HG03064 (cell line): ENCODE results near the gene SVOPL.

Experiments
- ATAC-seq: cut with Tn5 transposase; IDR thresholded peaks from one replicate; pipeline ENCODE4 v1.9.1; 2021; ENCODE audit warnings: low read depth; ENCODE audit not compliant: unreplicated experiment

SVOPL gene

DNA sequence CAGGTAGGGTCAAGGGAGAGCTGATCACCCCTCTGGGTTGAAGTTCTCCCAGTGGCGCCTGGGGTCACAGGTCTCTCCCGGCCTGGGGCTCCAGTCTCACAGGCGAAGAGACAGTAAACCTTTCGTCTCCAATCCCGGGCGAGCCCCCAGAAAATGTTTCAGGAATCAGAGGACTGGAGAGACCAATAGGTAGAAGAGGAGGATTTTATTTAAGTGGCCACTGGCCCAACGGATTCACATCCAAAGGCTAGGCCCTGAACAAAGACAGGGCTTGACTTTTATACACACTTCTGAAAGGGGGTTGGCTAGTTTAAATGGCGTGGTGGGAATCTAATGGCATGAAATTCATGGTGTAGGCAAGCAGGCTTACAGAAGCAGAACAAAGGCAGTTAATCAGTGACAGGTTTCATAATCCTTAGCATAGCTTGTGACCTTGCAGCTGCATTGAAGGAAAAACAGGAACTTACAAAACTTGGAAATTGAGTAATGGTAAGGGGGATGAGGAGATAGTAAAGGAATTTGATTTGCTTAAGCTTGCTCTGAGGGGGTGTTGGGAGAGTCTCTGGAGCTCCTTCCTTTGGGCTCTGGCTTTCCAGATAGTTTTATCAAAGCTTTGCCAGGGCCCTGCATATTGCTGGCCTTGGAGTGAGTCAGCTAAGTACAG is 135.6 kb downstream of the SVOPL start:
- no peak for ATAC-seq

DNA sequence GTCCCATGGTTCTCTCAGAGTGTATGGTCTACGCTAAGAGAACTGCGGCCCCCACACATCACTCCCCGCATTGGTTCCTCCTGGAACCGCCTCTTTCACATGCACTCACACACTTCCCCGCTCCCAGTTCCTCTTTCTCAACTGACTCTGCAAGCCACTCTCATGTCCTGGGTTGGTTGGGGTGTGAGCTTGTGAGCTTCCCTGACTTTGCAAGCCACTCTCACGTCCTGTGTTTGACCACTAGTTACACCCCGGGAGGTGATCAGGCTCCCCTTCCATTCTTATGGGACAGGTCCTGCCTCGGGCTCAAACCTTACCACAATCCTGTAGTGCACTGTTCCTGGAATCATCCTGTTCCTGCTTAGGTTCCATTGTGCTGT is 136.1 kb downstream of the SVOPL start:
- no peak for ATAC-seq

DNA sequence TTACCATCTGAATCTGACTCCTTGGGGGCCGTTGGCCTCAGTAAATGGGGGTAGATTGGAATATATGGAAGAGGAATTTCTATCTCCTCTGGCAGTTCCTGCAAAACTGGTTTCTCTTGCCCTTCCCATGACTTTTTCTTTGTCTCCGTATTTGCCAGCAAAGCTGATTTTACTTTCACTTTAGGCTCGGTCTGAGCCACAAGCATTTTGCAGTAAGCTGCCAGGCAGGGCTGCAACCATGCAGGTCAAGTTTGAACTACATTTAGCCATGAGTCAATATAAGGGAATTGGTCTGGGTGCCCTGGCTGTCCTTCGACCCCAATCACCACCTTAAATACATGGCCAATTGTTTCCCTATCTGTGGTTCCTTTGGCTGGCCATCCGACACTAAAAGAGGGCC is 136.8 kb downstream of the SVOPL start:
- ATAC-seq, result no peak

DNA sequence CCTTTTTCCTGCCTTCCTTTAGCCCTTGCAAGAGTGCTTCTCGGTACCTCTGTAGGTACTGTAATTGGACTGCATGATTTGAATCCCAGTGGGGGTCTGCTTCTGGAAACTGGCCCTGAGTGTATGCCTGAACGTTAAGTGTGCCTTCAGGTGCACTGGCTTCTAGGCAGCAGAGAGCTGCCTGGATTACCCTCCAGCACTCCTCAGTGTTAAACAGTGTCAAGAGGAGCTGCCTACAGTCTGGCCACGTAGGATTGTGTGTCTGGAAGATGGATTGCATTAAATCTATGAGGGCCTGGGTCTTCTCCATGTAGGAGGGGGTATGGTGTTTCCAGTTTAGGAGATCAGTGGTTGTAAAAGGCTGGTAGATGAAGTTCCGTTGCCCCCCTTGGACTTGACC is 137.4 kb downstream of the SVOPL start:
- ATAC-seq, result no peak

DNA sequence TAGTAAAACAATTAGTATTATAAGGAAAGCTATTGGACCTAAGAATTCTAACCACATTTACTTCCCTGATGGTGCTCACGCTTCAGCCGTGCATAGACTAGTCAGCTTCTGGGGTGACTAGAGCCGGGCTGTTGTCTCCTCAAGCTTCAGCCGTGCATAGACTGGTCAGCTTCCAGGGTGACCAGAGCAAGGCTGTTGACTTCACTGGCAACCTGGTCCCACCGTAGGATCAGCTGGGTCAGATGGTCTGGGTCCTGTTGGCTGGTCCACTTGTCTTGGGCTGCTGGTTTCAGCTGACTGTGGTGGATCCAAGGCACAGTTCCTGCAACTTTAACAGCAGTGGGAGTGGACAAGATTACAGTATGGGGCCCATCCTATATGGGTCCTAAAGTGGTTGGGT is 141.7 kb downstream of the SVOPL start:
- ATAC-seq, result no peak

DNA sequence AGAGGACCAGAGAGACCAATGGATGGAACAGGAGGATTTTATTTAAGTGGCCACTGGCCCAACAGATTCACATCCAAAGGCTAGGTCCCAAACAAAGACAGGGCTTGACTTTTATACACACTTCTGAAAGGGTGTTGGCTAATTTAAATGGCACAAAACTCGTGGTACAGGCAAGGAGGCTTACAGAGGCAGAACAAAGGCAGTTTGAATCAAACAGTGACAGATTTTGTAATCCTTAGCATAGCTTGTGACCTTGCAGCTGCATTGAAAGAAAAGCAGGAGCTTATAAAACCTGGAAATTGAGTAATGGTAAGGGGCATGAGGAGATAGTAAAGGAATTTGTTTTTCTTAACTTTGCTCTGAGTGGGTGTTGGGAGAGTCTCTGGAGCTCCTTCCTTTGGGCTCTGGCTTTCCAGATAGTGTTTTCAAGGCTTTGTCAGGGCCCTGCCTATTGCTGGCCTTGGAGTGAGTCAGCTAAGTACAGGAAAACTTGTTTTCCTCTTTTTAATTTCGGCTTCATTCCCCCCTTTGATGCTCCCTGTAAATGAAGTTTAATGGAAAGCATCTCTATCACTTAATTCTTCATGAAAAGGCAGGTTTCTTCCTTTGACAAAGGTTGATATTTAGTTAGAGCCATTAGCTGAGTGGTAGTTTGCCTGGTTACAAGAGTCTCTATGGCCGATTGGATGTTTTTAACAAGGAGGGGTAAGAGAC is 144.2 kb downstream of the SVOPL start:
- ATAC-seq, result no peak

DNA sequence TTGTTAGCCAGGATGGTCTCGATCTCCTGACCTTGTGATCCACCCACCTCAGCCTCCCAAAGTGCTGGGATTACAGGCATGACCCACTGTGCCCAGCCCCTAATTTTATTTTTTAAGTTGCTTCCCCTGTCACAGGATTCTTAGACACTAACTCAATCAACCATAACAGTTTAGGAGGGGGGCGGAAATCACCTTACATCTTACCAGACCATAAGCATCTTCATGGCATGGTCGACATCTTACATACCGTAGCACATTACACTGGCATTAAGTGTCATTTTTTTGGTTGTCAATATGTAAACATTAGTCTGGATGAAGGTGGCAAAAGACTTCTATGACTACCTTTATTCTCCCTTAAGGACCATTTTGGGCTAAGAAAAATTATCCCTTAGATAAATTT is 145.5 kb downstream of the SVOPL start:
- ATAC-seq, result no peak

DNA sequence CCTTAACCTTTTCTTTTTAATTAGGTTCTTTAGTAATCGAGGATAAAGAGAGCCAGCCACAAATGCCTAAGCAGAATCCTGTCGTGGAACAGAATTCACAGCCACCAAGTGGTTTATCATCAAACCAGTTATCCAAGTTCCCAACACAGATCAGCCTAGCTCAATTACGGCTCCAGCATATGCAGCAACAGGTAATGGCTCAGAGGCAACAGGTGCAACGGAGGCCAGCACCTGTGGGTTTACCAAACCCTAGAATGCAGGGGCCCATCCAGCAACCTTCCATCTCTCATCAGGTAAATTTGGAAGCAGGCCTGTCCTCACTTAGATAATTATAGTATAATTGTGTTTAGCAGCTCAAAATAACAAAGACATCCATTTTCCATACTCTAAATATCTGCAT is 146.5 kb downstream of the SVOPL start:
- ATAC-seq, result no peak

DNA sequence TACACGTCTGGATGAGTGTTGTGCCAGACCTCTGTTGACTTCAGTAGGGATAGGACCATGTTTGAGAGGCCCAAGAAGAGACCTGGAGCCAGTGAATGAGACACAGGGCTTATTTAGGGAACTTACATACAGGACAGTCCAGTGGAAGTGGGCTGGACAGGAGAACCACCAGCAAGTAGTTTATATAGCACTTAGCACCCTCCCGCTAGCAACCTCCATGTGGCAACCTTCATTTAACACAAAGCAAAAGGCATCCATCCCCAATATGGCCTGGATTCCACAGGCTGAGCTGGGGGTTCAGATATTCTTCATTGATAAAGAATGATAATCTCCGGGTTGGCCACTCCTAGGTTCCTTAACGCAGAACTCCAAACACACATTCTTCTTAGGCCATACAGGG is 147.4 kb downstream of the SVOPL start:
- ATAC-seq, result no peak

DNA sequence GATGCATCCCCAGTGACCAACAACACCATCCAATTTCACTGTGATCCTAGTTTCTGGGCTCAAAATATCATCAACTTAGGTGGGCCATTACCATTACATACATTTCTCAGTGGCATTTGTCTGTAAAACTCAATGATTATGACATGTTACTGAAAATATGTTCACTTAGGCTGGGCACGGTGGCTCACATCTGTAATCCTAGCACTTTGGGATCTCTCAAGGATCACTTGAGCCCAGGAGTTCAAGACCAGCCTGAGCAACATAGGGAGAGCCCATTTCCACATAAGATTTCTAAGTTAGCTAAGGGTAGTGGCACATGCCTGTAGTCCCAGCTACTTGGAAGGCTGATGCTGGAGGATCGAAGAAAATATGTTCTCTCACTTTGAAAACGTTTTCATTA is 150.1 kb downstream of the SVOPL start:
- no peak for ATAC-seq

DNA sequence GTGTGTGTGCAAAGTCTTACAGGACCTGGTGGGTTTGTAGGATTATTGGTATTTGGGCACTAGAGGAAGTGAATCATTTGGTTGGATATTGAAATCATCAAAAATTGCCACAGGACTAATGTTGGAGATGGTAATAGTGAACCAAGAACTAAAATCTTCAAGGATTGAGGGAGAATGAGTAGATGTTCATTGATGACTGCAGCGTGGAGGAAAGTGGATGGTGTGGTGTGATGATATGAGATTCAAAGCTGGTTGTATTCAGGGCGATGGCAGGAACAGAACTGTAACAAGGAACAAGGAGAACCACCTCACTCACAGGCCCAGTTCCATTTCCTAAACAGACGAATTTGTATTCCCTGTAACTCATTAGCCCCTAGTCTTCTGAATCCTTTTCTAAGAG is 150.8 kb downstream of the SVOPL start:
- no peak for ATAC-seq

DNA sequence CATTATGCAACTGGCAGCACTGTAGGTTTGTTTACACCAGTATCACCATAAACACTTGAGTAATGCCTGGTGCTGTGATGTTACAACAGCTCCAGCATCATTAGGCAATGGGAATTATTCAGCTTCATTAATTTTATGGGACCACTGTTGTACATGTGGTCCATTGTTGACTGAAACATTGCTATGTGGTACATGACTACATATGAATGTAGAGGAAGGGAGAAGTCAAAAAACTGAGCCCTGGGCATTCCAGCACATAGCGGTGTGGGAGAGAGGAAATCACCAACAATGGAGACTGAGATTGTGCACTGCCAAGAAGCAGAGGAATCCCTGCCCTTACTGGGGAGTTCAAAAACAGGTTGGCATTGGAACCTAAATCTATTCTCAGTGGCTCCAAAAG is 152.1 kb downstream of the SVOPL start:
- ATAC-seq, result no peak

DNA sequence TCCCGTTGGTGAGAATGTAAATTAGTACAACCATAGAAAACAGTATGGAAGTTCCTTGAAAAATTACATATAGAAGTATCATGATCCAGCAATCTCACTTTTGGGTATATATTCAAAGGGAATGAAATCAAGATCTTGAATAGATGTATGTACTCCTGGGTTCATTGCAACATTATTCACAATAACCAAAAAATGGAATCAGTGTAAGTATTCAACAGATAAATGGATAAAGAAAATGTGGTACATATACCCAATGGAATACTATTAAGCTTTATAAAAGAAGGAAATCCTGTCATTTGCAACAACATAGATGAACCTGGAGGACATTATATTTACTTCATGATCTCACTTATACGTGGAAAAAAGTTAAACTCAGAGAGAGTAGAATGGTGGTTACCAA is 154.3 kb downstream of the SVOPL start:
- ATAC-seq, result no peak

DNA sequence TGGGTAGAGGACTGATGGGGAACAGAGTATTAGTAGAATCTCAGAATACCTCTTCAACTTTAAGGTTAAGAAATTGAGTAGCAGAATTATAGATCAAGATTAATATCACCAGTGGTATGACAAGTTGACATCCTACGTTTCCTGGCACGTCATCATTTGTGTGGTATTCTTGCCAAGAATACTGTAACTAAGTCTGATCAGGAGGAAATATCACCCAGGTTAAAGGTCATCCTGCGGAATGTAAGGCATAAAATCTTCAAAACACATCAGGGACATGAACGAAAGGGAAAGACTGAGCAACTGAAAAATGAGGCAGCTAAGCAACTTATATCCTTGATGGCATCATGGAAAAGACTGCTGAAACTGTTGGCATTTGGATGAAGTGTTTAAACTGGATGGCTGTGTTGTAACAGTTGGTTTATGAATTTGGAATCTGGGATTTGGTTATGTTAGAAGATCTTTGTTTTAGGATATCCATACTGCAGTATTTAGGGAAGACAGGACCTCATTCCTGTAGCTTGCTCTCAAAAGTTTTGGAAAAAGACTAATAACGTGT is 155.0 kb downstream of the SVOPL start:
- no peak for ATAC-seq

DNA sequence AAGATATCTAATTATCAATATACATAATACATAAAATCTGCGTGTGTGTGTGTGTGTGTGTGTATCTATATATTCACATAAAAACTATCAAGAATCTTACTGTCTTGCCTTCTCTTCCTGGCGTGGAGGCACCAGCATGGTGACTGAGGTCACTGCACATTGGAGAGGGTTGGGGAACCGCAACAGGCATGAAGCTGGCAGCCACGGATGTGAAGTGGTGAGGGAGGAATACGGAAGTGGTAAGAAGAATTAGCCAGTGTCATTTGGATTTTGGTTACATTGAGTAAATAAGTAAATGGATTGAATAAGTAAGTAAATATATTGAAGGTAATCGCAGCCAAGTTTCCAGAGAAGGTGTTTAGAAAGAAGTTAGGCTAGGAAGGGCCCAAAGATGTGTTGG is 156.0 kb downstream of the SVOPL start:
- ATAC-seq, result no peak
